Neuron (in vitro differentiated cells): ENCODE results near the gene CFAP410.

Experiments
- H2AFZ ChIP-seq: one replicate; pipeline ENCODE4 v1.6.1; 2013; ENCODE audit warnings: low read depth, mild to moderate bottlenecking, inconsistent platforms, low read length, moderate library complexity
- H3K27me3 ChIP-seq: one replicate; pipeline ENCODE4 v1.6.1; 2013; ENCODE audit warnings: low read length; ENCODE audit not compliant: insufficient read depth
- H3K36me3 ChIP-seq: one replicate; pipeline ENCODE4 v1.6.1; 2013; ENCODE audit warnings: low read length; ENCODE audit not compliant: insufficient read depth
- H3K4me1 ChIP-seq: one replicate; pipeline ENCODE4 v1.6.1; 2013; ENCODE audit warnings: low read length; ENCODE audit not compliant: insufficient read depth
- H3K4me3 ChIP-seq: 2 replicates; pipeline ENCODE4 v1.5.1; 2013; ENCODE audit warnings: mild to moderate bottlenecking, low read length, moderate library complexity
- H3K9me3 ChIP-seq: one replicate; pipeline ENCODE4 v1.6.1; 2013; ENCODE audit warnings: low read length

The CFAP410 gene

DNA sequence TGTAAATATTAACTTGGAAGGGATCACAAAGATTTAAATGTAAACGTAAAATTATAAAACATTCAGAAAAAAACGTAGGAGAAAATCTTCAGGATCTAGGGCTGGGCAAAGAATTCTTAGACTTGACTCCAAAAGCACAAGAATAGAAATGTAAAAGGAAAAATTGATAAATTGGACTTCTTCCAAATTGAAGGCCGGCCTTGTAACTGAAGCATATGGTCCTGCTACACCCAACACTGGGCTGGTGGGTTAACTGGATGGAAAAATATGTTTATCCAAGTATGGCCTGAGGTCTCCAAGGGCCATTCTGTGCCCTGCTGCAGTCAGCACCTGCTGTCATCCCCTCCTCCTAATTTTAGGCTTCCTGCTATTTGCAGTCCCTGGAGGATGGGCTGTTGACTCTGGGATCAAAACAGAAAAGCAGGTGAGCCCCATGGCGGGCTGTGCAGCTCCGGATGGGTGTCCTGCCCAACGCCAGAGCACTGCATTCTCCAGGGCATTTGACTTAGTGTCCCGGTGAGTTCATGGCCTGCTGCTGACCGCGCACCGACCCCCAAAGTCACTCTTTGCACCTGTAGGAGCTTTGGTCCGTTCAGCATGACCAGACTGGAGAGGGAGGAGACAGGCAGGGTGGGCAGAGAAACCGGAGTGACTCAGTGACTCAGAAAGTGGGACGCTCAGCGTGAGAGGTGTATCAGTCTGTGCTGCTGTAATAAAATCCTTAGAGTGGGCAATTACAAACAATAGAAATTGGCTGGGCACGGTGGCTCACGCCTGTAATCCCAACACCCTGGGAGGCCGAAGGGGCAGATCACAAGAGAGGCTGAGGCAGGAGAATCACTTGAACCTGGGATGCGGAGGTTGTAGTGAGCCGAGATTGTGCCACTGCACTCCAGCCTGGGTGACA is 59.6 kb downstream of the CFAP410 start:
- H3K4me1 ChIP-seq, result peaks cover 8% of the 10 kb centered on the region
- no peaks in the 10 kb centered on the region for H3K9me3 ChIP-seq
- no peaks in the 10 kb centered on the region for H3K36me3 ChIP-seq
- H3K4me3 ChIP-seq, result no peak overlapping the region
- H2AFZ ChIP-seq, result no peak overlapping the region
- peaks cover 19% of the 10 kb centered on the region for H3K27me3 ChIP-seq
